HG03571 (cell line): ENCODE results near the gene EPB41L5.
A peak's percentile ranks its signal among the peaks of the same experiment; 100 is the strongest.
"Not testable (repeated sequence)": the region's sequence is repeated elsewhere in the genome, so short reads cannot be mapped to it uniquely, and the experiment has no call there.

ENCODE experiments used
- ATAC-seq: cut with Tn5 transposase; IDR thresholded peaks from one replicate; pipeline ENCODE4 v1.9.1; 2021; ENCODE audit not compliant: unreplicated experiment

EPB41L5 gene

DNA sequence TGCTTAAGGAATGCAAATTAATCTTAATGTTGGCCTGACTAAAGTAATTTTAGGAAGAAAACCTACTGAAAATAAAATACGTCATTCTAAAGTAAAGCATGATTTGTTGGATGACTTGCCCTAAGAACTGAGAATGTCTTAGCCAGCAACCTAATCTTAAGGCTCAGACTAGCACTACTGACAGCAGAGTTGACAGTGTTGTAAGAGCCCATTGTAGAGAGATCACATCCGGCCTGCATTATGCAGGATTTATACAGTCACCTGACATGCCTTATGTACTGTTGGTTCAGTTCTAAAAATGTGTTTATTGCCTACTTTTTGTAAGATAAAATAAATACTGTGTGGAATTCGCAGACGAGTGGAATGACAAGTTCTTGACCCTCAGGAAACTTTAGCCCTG, 128.0 kb downstream of the EPB41L5 start:
- ATAC-seq: no peak

GRCh38 chr2:120141300-120142069, 128.6 kb downstream of the EPB41L5 start:
- ATAC-seq: no peak

DNA sequence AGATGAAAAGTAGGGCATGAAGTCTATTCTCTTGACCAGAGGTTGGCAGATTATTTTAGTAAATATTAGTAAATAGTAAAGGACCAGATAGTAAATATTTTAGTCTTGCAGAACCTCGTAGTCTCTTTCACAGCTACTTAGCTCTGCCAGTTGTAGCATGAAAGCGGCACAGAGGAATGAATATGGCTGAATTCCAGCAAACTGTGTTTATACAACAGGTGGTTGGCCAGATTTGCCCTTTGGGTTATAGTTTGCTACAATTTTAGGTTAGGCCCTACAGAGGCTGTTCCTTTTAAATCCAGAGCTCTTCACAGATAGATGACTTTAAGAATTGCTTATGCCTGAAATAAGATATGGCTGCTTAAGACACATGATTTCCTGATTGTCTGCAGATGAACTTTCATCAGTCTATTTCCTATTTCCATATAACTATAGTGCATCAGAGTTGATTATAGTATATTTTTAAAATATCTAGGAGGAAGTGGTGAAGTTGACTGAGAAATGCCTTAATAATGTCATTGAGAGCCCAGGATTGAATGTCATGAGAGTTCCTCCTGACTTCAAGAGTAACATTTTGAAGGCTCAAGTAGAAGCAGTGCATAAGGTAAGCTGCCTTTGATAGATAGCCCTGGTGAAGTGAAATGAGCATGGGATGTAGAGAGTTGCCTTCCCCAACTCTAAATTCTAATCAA, 129.8 kb downstream of the EPB41L5 start:
- ATAC-seq: no peak

- no peak for ATAC-seq
These were observed 135.4 kb downstream of the EPB41L5 start for GRCh38 chr2:120148229-120148628.

- no peak for ATAC-seq
These were observed 135.8 kb downstream of the EPB41L5 start for GRCh38 chr2:120148669-120149068.

DNA sequence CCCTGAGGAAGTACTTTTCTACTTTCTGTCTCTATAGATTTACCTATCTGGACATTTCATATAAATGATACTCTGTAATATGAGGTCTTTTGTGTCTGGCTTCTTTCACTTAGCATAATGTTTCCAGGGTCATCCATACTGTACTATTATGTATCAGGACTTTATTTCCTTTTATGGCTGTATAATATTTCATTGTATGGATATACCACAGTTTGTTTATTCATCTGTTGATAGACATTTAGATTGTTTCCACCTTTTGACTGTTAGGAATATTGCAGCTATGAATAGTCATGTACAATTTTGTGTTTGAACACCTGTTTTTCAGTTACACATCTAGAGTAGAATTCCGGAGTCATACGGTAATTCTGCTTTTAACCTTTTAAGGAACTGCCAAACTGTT, 136.5 kb downstream of the EPB41L5 start:
- ATAC-seq: no peak

DNA sequence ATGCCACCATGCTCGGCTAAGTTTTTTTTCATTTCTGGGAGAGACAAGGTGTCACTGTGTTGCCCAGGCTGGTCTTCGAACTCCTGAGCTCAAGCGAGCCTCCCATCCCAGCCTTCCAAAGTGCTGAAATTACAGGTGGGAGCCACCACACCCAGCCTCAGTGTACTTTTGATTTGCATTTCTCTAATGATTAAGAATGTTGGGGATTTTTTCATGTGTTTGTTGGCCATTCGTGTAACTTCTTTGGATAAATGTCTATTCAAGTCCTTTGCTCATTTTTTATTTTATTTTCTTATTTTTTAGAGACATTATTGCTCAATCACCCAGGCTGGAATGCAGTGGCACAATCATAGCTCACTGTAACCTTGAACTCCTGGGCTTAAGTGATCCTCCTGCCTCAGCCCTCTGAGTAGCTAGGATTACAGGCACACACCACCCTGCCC, 137.2 kb downstream of the EPB41L5 start:
- no peak for ATAC-seq

GRCh38 chr2:120155308-120155707, 142.4 kb downstream of the EPB41L5 start:
- ATAC-seq: no peak

GRCh38 chr2:120158658-120159057, 145.8 kb downstream of the EPB41L5 start:
- not testable (repeated sequence) for ATAC-seq

- ATAC-seq: no peak
These were observed 148.3 kb downstream of the EPB41L5 start for GRCh38 chr2:120161190-120161589.

- no peak for ATAC-seq
These were observed 149.8 kb downstream of the EPB41L5 start for GRCh38 chr2:120162716-120163115.

DNA sequence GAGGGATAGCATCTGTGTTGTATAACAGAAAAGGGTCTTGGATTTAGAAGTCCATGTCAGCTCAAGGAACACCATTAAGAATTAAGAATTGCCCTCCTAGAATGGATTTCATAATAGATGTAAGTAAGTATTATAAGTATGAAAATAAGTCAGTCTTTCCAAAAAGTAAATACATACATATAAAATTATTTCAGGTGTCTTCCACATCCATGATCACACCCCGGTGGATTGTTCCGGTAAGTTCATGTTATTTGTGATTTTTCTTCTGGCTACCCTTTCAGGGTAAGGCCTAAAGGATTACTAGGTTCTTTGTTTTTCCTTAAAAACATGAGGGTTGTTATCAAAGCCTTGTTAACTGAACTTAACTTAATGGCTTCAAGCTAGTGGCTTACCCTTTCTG, 154.4 kb downstream of the EPB41L5 start:
- ATAC-seq: no peak

- ATAC-seq: no peak
These were observed 156.1 kb downstream of the EPB41L5 start for GRCh38 chr2:120169020-120169419.

DNA sequence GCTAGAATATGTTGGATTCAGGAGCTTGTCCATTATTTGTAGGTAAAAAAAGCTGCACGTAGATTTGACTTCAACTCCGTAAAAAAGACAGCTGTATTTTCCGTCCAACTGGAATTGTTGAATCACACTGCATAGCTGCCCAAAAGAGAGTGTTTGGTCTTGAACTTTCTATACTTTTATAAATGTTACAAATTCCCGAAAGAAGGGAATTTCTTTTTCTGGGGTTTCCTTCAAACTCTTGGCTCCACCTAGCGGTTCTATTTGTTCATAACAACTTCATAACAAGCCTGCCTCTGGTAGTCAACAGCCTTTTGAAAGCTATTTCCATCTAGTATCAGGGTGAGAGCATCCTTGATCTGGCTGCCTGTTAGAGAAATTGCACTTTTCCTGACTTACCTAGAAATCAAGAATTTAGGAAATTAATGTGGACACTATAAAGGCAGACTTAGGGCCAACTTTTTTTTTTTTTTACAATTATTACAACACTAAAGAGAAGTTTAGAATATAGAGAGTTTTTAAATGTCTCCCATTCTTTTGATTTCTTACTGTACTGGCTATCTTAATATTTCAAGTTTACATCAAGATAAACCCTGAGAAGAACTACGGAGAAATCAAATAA, 162.2 kb downstream of the EPB41L5 start:
- ATAC-seq: no peak

- ATAC-seq: no peak
These were observed 163.6 kb downstream of the EPB41L5 start for GRCh38 chr2:120176526-120176925.

DNA sequence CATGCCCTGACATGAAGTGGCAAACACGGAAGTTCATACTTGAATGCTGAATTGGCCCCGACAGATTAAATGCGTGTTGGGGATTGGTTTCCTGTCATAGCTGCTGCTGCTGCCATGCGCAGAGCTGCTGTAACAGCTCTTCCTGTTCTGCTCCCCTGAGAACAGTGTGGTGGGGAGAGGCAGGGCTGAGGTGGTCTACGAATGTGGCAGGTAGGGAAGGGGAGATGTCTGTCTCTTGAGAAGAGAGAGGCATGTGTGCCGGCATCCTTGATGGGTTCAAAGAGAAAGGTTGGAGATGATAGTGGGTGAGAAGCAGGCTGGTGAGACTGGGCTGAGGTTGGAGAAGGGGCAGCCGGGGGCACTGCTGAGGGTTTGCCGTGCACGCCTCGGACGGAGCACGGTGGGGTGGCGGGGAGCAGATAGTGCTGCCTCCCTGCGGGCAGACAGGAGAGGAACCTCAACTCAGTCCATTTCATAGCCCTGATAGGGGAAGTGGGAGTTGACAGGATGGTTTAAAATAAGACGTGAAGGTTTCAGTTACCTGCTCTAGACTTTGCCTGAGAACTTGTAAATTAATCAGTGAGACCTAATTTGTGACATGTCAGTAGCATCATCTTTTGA, 164.2 kb downstream of the EPB41L5 start:
- peak; percentile 96 for ATAC-seq

GRCh38 chr2:120177973-120178372, 165.1 kb downstream of the EPB41L5 start:
- ATAC-seq: no peak

- no peak for ATAC-seq
These were observed 166.5 kb downstream of the EPB41L5 start for GRCh38 chr2:120179396-120179795.

- ATAC-seq: no peak
These were observed 167.2 kb downstream of the EPB41L5 start for GRCh38 chr2:120180066-120180465.

GRCh38 chr2:120182019-120182560, 169.2 kb downstream of the EPB41L5 start:
- ATAC-seq: no peak

DNA sequence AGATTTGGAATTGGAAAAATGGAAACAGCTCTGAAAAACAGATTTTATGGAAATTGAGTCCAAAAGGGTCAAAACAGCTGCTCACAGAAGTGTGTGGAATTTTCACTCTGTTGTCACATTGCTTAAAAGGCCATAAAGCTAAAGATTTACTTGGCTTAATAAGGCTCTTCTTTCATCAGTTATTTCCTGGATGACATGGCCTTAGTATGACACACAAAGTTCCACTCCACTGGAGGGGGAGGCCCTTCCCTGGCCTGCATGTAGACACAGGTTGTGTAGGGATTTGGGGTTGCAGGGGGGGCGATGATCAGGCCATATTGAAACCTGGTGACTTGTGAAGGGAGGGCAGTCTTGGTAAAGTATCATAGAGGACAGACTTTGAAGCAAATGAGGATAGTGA, 176.3 kb downstream of the EPB41L5 start:
- ATAC-seq: no peak
